Measurements from ENCODE around the gene BTF3. TPM values are rescaled to one million over a fixed set of nuclear protein-coding genes. Genes with fewer than 3 reads are reported as not detected.

The BTF3 gene
- total RNA-seq, 1 experiment from 2014 or later, result 647 TPM

GRCh38 chr5:73523861-73524260 is 25.6 kb downstream of the BTF3 start:
- no TSS peak for BruUV-seq (replicated peaks)
- H3K27me3 ChIP-seq (ENCODE audit: control insufficient read depth, insufficient read depth, low read length), result no peaks in the 10 kb centered on the region
- ChIA-PET CTCF (interaction anchor here (0.6 kb wide), 2 partner anchors 14 to 15 kb away, joined by 3 to 13 read pairs; no protein-coding TSS in a partner anchor), POLR2A (no interaction called here)
- no peak for ATAC-seq
- H3K36me3 ChIP-seq (ENCODE audit: control insufficient read depth, insufficient read depth, low read length), result no peaks in the 10 kb centered on the region
- intact Hi-C loops (cut with micrococcal nuclease; ENCODE audit: unreplicated experiment), result no loop called here
- no peak overlapping the region for H3K4me3 ChIP-seq (ENCODE audit: low read depth in 2 of 2, low read length in 2 of 2)
- no peaks in the 10 kb centered on the region for H3K4me1 ChIP-seq (ENCODE audit: control insufficient read depth, insufficient read depth, low read length)
- no peak overlapping the region for H3K27ac ChIP-seq (ENCODE audit: low read length)
- in situ Hi-C loops (cut with HindIII; ENCODE audit: low pct_unique_long_range_greater_than_20kb, low sequenced_read_pairs), result no loop called here
- DNase-seq (ENCODE audit: low read depth, low spot score), result no peak
- TF ChIP-seq, protein P1, sequence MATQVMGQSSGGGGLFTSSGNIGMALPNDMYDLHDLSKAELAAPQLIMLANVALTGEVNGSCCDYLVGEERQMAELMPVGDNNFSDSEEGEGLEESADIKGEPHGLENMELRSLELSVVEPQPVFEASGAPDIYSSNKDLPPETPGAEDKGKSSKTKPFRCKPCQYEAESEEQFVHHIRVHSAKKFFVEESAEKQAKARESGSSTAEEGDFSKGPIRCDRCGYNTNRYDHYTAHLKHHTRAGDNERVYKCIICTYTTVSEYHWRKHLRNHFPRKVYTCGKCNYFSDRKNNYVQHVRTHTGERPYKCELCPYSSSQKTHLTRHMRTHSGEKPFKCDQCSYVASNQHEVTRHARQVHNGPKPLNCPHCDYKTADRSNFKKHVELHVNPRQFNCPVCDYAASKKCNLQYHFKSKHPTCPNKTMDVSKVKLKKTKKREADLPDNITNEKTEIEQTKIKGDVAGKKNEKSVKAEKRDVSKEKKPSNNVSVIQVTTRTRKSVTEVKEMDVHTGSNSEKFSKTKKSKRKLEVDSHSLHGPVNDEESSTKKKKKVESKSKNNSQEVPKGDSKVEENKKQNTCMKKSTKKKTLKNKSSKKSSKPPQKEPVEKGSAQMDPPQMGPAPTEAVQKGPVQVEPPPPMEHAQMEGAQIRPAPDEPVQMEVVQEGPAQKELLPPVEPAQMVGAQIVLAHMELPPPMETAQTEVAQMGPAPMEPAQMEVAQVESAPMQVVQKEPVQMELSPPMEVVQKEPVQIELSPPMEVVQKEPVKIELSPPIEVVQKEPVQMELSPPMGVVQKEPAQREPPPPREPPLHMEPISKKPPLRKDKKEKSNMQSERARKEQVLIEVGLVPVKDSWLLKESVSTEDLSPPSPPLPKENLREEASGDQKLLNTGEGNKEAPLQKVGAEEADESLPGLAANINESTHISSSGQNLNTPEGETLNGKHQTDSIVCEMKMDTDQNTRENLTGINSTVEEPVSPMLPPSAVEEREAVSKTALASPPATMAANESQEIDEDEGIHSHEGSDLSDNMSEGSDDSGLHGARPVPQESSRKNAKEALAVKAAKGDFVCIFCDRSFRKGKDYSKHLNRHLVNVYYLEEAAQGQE (IDR thresholded peaks at IDR 0.05; ENCODE audit: insufficient read depth in 1 of 2, low read depth in 2 of 2, low read length in 1 of 2), result no peak
- TF ChIP-seq POLR2AphosphoS5 (IDR thresholded peaks at IDR 0.05; ENCODE audit: low read depth, low read length), result no peak
- no peak for TF ChIP-seq TCF7L2 (IDR thresholded peaks at IDR 0.05; ENCODE audit: low read depth, low read length)
- no peak for TF ChIP-seq CTCF (IDR thresholded peaks at IDR 0.05)
- TF ChIP-seq SIN3A (IDR thresholded peaks at IDR 0.05; ENCODE audit: borderline replicate concordance, insufficient read depth, low read depth, low read length), result no peak
- H3K9me3 ChIP-seq (ENCODE audit: control insufficient read depth, insufficient read depth, low read depth, low read length), result no peaks in the 10 kb centered on the region

DNA sequence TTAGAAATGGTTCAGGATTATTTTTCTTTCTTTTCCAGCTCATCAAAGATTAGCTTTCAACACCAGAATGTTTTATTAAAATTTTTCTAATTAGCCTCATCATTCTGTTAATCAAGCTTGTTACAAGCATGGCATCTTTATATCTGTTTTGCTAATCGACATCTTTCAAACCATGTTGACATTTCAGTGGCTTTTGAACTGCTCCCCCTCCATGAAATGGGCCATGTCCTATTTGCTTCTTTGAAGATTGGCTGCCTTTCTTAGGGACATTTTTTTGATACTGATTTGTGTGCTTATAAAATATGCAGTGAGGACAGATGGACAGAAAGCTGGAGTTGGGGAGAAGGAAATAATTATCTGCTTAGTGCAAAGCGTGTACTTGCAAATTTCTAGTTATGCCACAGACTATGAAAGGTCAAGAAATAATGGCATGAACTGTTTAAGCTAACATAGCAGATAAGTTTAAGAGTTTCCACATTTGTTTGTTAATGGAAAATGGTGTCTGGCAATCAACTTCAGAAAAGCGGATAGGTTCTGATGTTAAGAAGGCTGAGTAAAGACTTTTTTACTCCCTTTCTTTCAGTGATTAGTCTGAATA is 27.5 kb downstream of the BTF3 start:
- POLR2A ChIA-PET, result no interaction called here
- ATAC-seq (no peak), DNase-seq (ENCODE audit: low read depth, low spot score) (no peak)
- Histone ChIP-seq H3K4me3 (ENCODE audit: low read depth in 2 of 2, low read length in 2 of 2) (no peak overlapping the region), H3K4me1 (ENCODE audit: control insufficient read depth, insufficient read depth, low read length) (no peaks in the 10 kb centered on the region), H3K27ac (ENCODE audit: low read length) (no peak overlapping the region), H3K36me3 (ENCODE audit: control insufficient read depth, insufficient read depth, low read length) (no peaks in the 10 kb centered on the region), H3K27me3 (ENCODE audit: control insufficient read depth, insufficient read depth, low read length) (no peaks in the 10 kb centered on the region), H3K9me3 (ENCODE audit: control insufficient read depth, insufficient read depth, low read depth, low read length) (no peaks in the 10 kb centered on the region)
- CTCF ChIA-PET, result no interaction called here
- in situ Hi-C loops (cut with HindIII; ENCODE audit: low pct_unique_long_range_greater_than_20kb, low sequenced_read_pairs) (no loop called here), intact Hi-C loops (cut with micrococcal nuclease; ENCODE audit: unreplicated experiment) (no loop called here)
- TF ChIP-seq, protein P1 (IDR thresholded peaks at IDR 0.05; ENCODE audit: insufficient read depth in 1 of 2, low read depth in 2 of 2, low read length in 1 of 2), result no peak
- no peak for TF ChIP-seq CTCF (IDR thresholded peaks at IDR 0.05)
- no peak for TF ChIP-seq SIN3A (IDR thresholded peaks at IDR 0.05; ENCODE audit: borderline replicate concordance, insufficient read depth, low read depth, low read length)
- TF ChIP-seq POLR2AphosphoS5 (IDR thresholded peaks at IDR 0.05; ENCODE audit: low read depth, low read length), result no peak
- no peak for TF ChIP-seq TCF7L2 (IDR thresholded peaks at IDR 0.05; ENCODE audit: low read depth, low read length)
- no TSS peak for BruUV-seq (replicated peaks)

All from Panc1 (cell line).